Stomach (tissue), 9 donors: Measurements from ENCODE around the gene NEMF. TPM values are rescaled to one million over a fixed set of nuclear protein-coding genes. Genes with fewer than 3 reads are reported as not detected.

ENCODE experiments used
- DNase-seq, 2 donors: peaks; one replicate each; pipeline versions ENCODE4 v3.0.0 to v3.0.0-alpha.2; 2013 to 2019
- H3K27ac ChIP-seq, 5 donors: fragments of 200-600 bp in 4 of 5; sonication (generic) in 4 of 5; one replicate each; pipeline ENCODE4 v1.5.1; 2013 to 2019; ENCODE audit warnings: mild to moderate bottlenecking in 1 of 5, moderate library complexity in 1 of 5
- H3K27me3 ChIP-seq, 3 donors: fragments of 200-600 bp; sonication (generic); one replicate each; pipeline ENCODE4 v1.5.1; 2017 to 2019; ENCODE audit warnings: mixed run types in 1 of 3
- H3K36me3 ChIP-seq, 4 donors: fragments of 200-600 bp; sonication (generic); 1 replicate in 3 of 4; 2 replicates in 1 of 4; pipeline ENCODE4 v1.5.1; 2016 to 2019
- H3K4me1 ChIP-seq, 4 donors: fragments of 200-600 bp; sonication (generic); one replicate each; pipeline ENCODE4 v1.5.1; 2016 to 2019
- H3K4me3 ChIP-seq, 4 donors: fragments of 200-600 bp; sonication (generic) in 3 of 4; one replicate each; pipeline ENCODE4 v1.5.1; 2016 to 2019; ENCODE audit warnings: mild to moderate bottlenecking in 1 of 4
- H3K9me3 ChIP-seq, 4 donors: fragments of 200-600 bp; sonication (generic); one replicate each; pipeline ENCODE4 v1.5.1; 2016 to 2019
- CTCF ChIP-seq, 7 experiments: fragments of 450-650 bp in 4 of 7; fragments of 200-600 bp in 3 of 7; sonication (generic) in 3 of 7; IDR thresholded peaks; one replicate each; pipeline ENCODE4 v1.5.1; 2016 to 2019; ENCODE audit warnings: antibody characterized with exemption in 7 of 7, control low read depth in 2 of 7, mild to moderate bottlenecking in 1 of 7
- EP300 ChIP-seq: sonication (generic); formaldehyde crosslinking; IDR thresholded peaks from one replicate; pipeline ENCODE4 v1.6.1; 2017; ENCODE audit warnings: antibody characterized with exemption
- POLR2A ChIP-seq, 4 donors: fragments of 450-650 bp; IDR thresholded peaks; one replicate each; pipeline ENCODE4 v1.6.1; 2016; ENCODE audit warnings: antibody characterized with exemption in 4 of 4, control low read depth in 2 of 4, mild to moderate bottlenecking in 1 of 4, moderate library complexity in 1 of 4
- POLR2AphosphoS5 ChIP-seq, 3 donors: sonication (generic); formaldehyde crosslinking; IDR thresholded peaks; one replicate each; pipeline ENCODE4 v1.6.1; 2016; ENCODE audit warnings: antibody characterized with exemption in 3 of 3
- WGBS, 5 donors: extraction: QIAGEN DNeasy Blood & Tissue Kit in 3 of 5; methylation state at CpG; one replicate each; pipeline versions ENCODE4 v1.1.5 to v1.1.7; 2013 to 2018; 5-methylcytosine and 5-hydroxymethylcytosine counted together
- intact Hi-C: fragments of 100-400 bp; cut with DNase I; formaldehyde crosslinking; loops from one replicate; pipeline ENCODE4 v1.15.1; 2023; ENCODE audit warnings: low total_unique reads
- polyA plus RNA-seq, 3 donors: library from polyadenylated mRNA; stranded (reverse); fragments of 200-250 nt; gene quantifications; one replicate each; pipeline ENCODE4 v1.2.3, GENCODE V29; 2013
- total RNA-seq, 5 donors: library from RNA; depleted of rRNA; stranded (reverse); fragments of >200 nt; gene quantifications; one replicate each; pipeline versions ENCODE4 v1.1.0 to v1.2.3, GENCODE V29; 2014 to 2016
- donor health status: healthy with polysubstance abuse.
- donor health status: Bipolar disorder and iron deficiency.
- donor health status: healthy.

The NEMF gene
- total and polyA plus RNA-seq, 8 donors: 14.8 to 478 (median 68.0) TPM

GRCh38 chr14:49770212-49770817 lies 82.3 kb downstream of the NEMF start:
- Histone ChIP-seq H3K27ac (peak overlapping the region; percentile 96 to 99 (median 97)), H3K4me3 (peak overlapping the region; percentile 80 to 99 (median 92)), H3K4me1 (peaks cover 34 to 65% (median 51%) of the 10 kb centered on the region in 4 donors), H3K36me3 (peaks cover 14 to 35% (median 29%) of the 10 kb centered on the region in 4 donors), H3K27me3 (no peaks in the 10 kb centered on the region), H3K9me3 (no peaks in the 10 kb centered on the region)
- intact Hi-C loops: no loop called here
- 20 to 50% (median 41%) methylated on average over 4 of the region's 4 CpGs for WGBS, 5 donors
- DNase-seq: peak; percentile 63 to 91
- TF ChIP-seq EP300 (no peak), CTCF (IDR thresholded peaks at IDR 0.05) (no peak), POLR2A (IDR thresholded peaks at IDR 0.05) (no peak), POLR2AphosphoS5 (IDR thresholded peaks at IDR 0.05) (peak in 2 of 3 donors; percentile 55 to 83)

GRCh38 chr14:49769581-49770211 lies 82.9 kb downstream of the NEMF start:
- no peaks in the 10 kb centered on the region for H3K9me3 ChIP-seq
- H3K27me3 ChIP-seq: no peaks in the 10 kb centered on the region
- TF ChIP-seq EP300 (no peak), POLR2AphosphoS5 (IDR thresholded peaks at IDR 0.05) (no peak), POLR2A (IDR thresholded peaks at IDR 0.05) (no peak), CTCF (IDR thresholded peaks at IDR 0.05) (no peak)
- peak overlapping the region; percentile 80 to 99 (median 92) for H3K4me3 ChIP-seq
- H3K27ac ChIP-seq: peak overlapping the region; percentile 96 to 99 (median 97)
- peak in 1 of 2 donors; percentile 21 for DNase-seq
- 23 to 53% (median 35%) methylated on average over 15 of the region's 15 CpGs for WGBS, 5 donors
- H3K36me3 ChIP-seq: peaks cover 8 to 29% (median 23%) of the 10 kb centered on the region in 4 donors
- peaks cover 34 to 61% (median 50%) of the 10 kb centered on the region in 4 donors for H3K4me1 ChIP-seq
- intact Hi-C loops: loop anchor here (10.0 kb wide), 1 partner anchor 135 kb away; the partner anchor contains the start of gene DNAAF2

GRCh38 chr14:49769171-49769570 lies 83.4 kb downstream of the NEMF start:
- 7 to 18% (median 10%) methylated on average over 6 of the region's 6 CpGs for WGBS, 5 donors
- peak; percentile 39 to 51 for DNase-seq
- Histone ChIP-seq H3K27me3 (no peaks in the 10 kb centered on the region), H3K9me3 (no peaks in the 10 kb centered on the region), H3K36me3 (peaks cover 6 to 24% (median 17%) of the 10 kb centered on the region in 4 donors), H3K4me3 (peak overlapping the region; percentile 80 to 99 (median 92)), H3K27ac (peak overlapping the region; percentile 96 to 99 (median 97)), H3K4me1 (peaks cover 34 to 56% (median 44%) of the 10 kb centered on the region in 4 donors)
- intact Hi-C loops: loop anchor here (10.0 kb wide), 1 partner anchor 134 kb away; the partner anchor contains the start of gene DNAAF2
- TF ChIP-seq CTCF (IDR thresholded peaks at IDR 0.05) (no peak), POLR2A (IDR thresholded peaks at IDR 0.05) (no peak), POLR2AphosphoS5 (IDR thresholded peaks at IDR 0.05) (peak in 1 of 3 donors; percentile 18), EP300 (no peak)

GRCh38 chr14:49768301-49769121 lies 84.1 kb downstream of the NEMF start:
- Histone ChIP-seq H3K27ac (peak overlapping the region; percentile 96 to 99 (median 97)), H3K4me3 (peak overlapping the region; percentile 80 to 99 (median 92)), H3K4me1 (peaks cover 34 to 49% (median 41%) of the 10 kb centered on the region in 4 donors), H3K36me3 (peaks cover 6 to 17% (median 12%) of the 10 kb centered on the region in 4 donors), H3K27me3 (no peaks in the 10 kb centered on the region), H3K9me3 (no peaks in the 10 kb centered on the region)
- WGBS, 5 donors: 0 to 1% (median 0%) methylated on average over 60 to 67 of the region's 67 CpGs
- peak in 1 of 3 donors; percentile 46 for TF ChIP-seq POLR2AphosphoS5 (IDR thresholded peaks at IDR 0.05)
- TF ChIP-seq POLR2A (IDR thresholded peaks at IDR 0.05): no peak
- DNase-seq: peak; percentile 65 to 91
- intact Hi-C loops: loop anchor here (10.0 kb wide), 1 partner anchor 134 kb away; the partner anchor contains the start of gene DNAAF2
